Gastroesophageal sphincter (tissue), 4 donors: Measurements from ENCODE around the gene VPS11. TPM values are rescaled to one million over a fixed set of nuclear protein-coding genes. Genes with fewer than 3 reads are reported as not detected.

Experiments used
- ATAC-seq: fragments of 150-250 bp; one replicate; pipeline ENCODE4 v1.9.1; 2016; ENCODE audit warnings: mild to moderate bottlenecking, moderate library complexity
- H3K27ac ChIP-seq, 4 donors: fragments of 200-600 bp; sonication (generic) in 3 of 4; 1 replicate in 3 of 4; 2 replicates in 1 of 4; pipeline ENCODE4 v1.5.1; 2016 to 2019
- H3K27me3 ChIP-seq: fragments of 200-600 bp; sonication (generic); one replicate; pipeline ENCODE4 v1.5.1; 2019
- H3K36me3 ChIP-seq, 2 donors: fragments of 200-600 bp; sonication (generic); one replicate each; pipeline ENCODE4 v1.5.1; 2019; ENCODE audit warnings: control low read depth in 1 of 2
- H3K4me1 ChIP-seq, 3 donors: fragments of 200-600 bp; sonication (generic); 1 replicate in 2 of 3; 2 replicates in 1 of 3; pipeline ENCODE4 v1.5.1; 2016 to 2019; ENCODE audit warnings: control low read depth in 2 of 3
- H3K4me3 ChIP-seq, 2 donors: fragments of 200-600 bp; sonication (generic); one replicate each; pipeline ENCODE4 v1.5.1; 2019; ENCODE audit warnings: mild to moderate bottlenecking in 1 of 2, moderate library complexity in 1 of 2
- H3K9me3 ChIP-seq, 3 donors: fragments of 200-600 bp; sonication (generic); one replicate each; pipeline ENCODE4 v1.5.1; 2017 to 2019; ENCODE audit warnings: control low read depth in 2 of 3
- CTCF ChIP-seq, 4 experiments: fragments of 200-600 bp in 2 of 4; fragments of 450-650 bp in 2 of 4; sonication (generic) in 1 of 4; IDR thresholded peaks; one replicate each; pipeline ENCODE4 v1.5.1; 2017 to 2019; ENCODE audit warnings: antibody characterized with exemption in 4 of 4, mild to moderate bottlenecking in 2 of 4, moderate library complexity in 2 of 4
- EP300 ChIP-seq: sonication (generic); formaldehyde crosslinking; IDR thresholded peaks from one replicate; pipeline ENCODE4 v1.6.1; 2017; ENCODE audit warnings: antibody characterized with exemption, mild to moderate bottlenecking
- POLR2A ChIP-seq, 2 donors: fragments of 450-650 bp; IDR thresholded peaks; one replicate each; pipeline ENCODE4 v1.6.1; 2017; ENCODE audit warnings: antibody characterized with exemption in 2 of 2, mild to moderate bottlenecking in 2 of 2, moderate library complexity in 1 of 2
- POLR2AphosphoS5 ChIP-seq: sonication (generic); formaldehyde crosslinking; IDR thresholded peaks from one replicate; pipeline ENCODE4 v1.6.1; 2017; ENCODE audit warnings: antibody characterized with exemption
- WGBS, 2 donors: methylation state at CpG; one replicate each; pipeline ENCODE4 v1.1.5; 2018; ENCODE audit warnings: low coverage in 1 of 2; 5-methylcytosine and 5-hydroxymethylcytosine counted together
- total RNA-seq, 4 donors: library from RNA; depleted of rRNA; stranded (reverse); fragments of >200 nt; gene quantifications; one replicate each; pipeline ENCODE4 v1.1.0, GENCODE V29; 2016

VPS11 gene
- total RNA-seq, 4 donors from 2014 or later, result 23.9 to 45.6 (median 35.8) TPM

DNA sequence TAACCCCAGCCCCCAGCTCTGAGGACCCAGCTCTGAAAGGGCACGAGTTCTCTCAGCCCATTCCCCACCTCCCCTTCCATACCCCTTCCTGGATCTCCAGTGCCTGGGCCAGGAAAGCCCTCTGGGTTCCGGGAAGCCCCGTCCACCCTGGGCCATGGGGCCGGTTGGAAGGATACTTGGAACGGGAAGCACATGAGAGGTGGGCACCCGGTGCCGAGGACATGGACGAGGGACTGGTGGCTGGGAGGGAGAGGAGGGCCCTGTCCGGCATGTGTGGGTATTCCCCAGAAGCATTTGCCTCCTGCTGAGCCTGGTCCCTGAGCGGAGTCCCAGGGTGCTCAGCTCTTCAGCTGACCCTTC lies 48.6 kb downstream of the VPS11 start:
- peak overlapping the region in 1 of 2 donors; percentile 12 for H3K4me3 ChIP-seq
- 76% methylated on average over 5 of the region's 10 CpGs; no CpG with 5 or more reads in 1 of the 2 donors for WGBS, 2 donors
- no peaks in the 10 kb centered on the region for H3K9me3 ChIP-seq
- peaks cover 0 to 56% of the 10 kb centered on the region in 2 donors for H3K36me3 ChIP-seq
- no peak for ATAC-seq
- no peak for TF ChIP-seq POLR2AphosphoS5
- TF ChIP-seq CTCF (IDR thresholded peaks at IDR 0.05), result no peak
- no peak for TF ChIP-seq POLR2A (IDR thresholded peaks at IDR 0.05)
- no peak for TF ChIP-seq EP300
- peak overlapping the region in 2 of 4 donors; percentile 11 to 20 for H3K27ac ChIP-seq
- H3K4me1 ChIP-seq, result peaks cover 0 to 8% (median 0%) of the 10 kb centered on the region in 3 donors
- no peaks in the 10 kb centered on the region for H3K27me3 ChIP-seq

- no peaks in the 10 kb centered on the region for H3K27me3 ChIP-seq
- peaks cover 0 to 52% of the 10 kb centered on the region in 2 donors for H3K36me3 ChIP-seq
- no peak for ATAC-seq
- 67 to 100% methylated on average over 1 to 3 of the region's 5 CpGs for WGBS, 2 donors
- TF ChIP-seq POLR2A (IDR thresholded peaks at IDR 0.05) (no peak), CTCF (IDR thresholded peaks at IDR 0.05) (no peak), EP300 (no peak), POLR2AphosphoS5 (no peak)
- peaks cover 0 to 8% (median 0%) of the 10 kb centered on the region in 3 donors for H3K4me1 ChIP-seq
- no peak overlapping the region for H3K4me3 ChIP-seq
- H3K9me3 ChIP-seq, result no peaks in the 10 kb centered on the region
- H3K27ac ChIP-seq, result peak overlapping the region in 1 of 4 donors; percentile 20
These were observed 49.0 kb downstream of the VPS11 start for GRCh38 chr11:119116601-119117000.

DNA sequence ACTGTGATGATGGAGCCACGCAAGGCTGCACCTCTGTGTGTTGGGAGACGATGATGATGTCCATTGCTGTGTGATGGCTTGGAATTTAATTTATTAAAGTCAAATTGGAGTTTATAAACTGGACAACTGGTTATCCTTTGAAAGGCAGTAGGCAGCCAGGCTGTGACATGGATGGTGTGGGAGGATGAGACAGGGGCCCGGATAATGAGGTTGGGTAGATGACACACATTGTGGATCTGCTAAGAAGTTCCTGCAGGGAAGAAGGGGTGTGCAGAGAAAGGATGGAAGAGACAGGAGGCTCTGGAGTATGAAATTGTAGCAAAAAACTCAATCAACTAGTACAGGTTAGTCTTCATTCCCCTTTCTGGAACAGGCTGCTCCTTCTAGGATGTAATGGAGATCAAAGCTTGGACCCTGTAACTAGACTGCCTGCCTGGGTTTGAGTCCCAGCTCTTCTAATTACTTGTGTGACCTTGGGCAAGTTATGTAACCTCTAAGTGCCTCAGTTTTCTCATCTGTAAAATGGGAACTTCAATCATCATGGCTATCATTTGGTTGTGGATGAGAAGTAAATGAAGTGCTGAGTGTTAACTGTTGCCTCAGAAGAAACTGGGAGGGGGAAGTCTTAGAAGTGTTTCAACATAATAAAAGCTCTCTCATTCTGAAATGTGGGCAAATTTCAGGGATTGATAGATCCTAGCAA lies 49.5 kb downstream of the VPS11 start:
- 93% methylated on average over 3 of the region's 3 CpGs; no CpG with 5 or more reads in 1 of the 2 donors for WGBS, 2 donors
- Histone ChIP-seq H3K27me3 (no peaks in the 10 kb centered on the region), H3K9me3 (no peaks in the 10 kb centered on the region), H3K4me1 (peaks cover 0 to 12% (median under 1%) of the 10 kb centered on the region in 3 donors), H3K27ac (no peak overlapping the region), H3K4me3 (no peak overlapping the region), H3K36me3 (peaks cover 0 to 47% of the 10 kb centered on the region in 2 donors)
- TF ChIP-seq CTCF (IDR thresholded peaks at IDR 0.05), result no peak
- no peak for TF ChIP-seq POLR2A (IDR thresholded peaks at IDR 0.05)
- no peak for TF ChIP-seq EP300
- TF ChIP-seq POLR2AphosphoS5, result no peak
- no peak for ATAC-seq

- no peak overlapping the region for H3K4me3 ChIP-seq
- H3K27ac ChIP-seq, result no peak overlapping the region
- TF ChIP-seq POLR2A (IDR thresholded peaks at IDR 0.05), result no peak
- TF ChIP-seq EP300, result no peak
- TF ChIP-seq POLR2AphosphoS5, result no peak
- TF ChIP-seq CTCF (IDR thresholded peaks at IDR 0.05), result no peak
- H3K36me3 ChIP-seq, result peaks cover 0 to 36% of the 10 kb centered on the region in 2 donors
- ATAC-seq, result no peak
- no peaks in the 10 kb centered on the region for H3K27me3 ChIP-seq
- WGBS, 2 donors, result 87 to 98% methylated on average over 5 of the region's 5 CpGs
- H3K9me3 ChIP-seq, result no peaks in the 10 kb centered on the region
- peaks cover 2 to 23% (median 6%) of the 10 kb centered on the region in 3 donors for H3K4me1 ChIP-seq
These were observed 50.6 kb downstream of the VPS11 start for GRCh38 chr11:119118227-119118626.

- peaks cover 0 to 35% of the 10 kb centered on the region in 2 donors for H3K36me3 ChIP-seq
- WGBS, 2 donors, result 87 to 100% methylated on average over 1 of the region's 1 CpG
- H3K4me1 ChIP-seq, result peaks cover 2 to 24% (median 6%) of the 10 kb centered on the region in 3 donors
- H3K9me3 ChIP-seq, result no peaks in the 10 kb centered on the region
- H3K27ac ChIP-seq, result no peak overlapping the region
- no peak for ATAC-seq
- H3K27me3 ChIP-seq, result no peaks in the 10 kb centered on the region
- no peak overlapping the region for H3K4me3 ChIP-seq
- no peak for TF ChIP-seq POLR2AphosphoS5
- TF ChIP-seq CTCF (IDR thresholded peaks at IDR 0.05), result no peak
- TF ChIP-seq POLR2A (IDR thresholded peaks at IDR 0.05), result no peak
- no peak for TF ChIP-seq EP300
These were observed 51.3 kb downstream of the VPS11 start for GRCh38 chr11:119118946-119119345.
